Stomach (tissue), 4 donors: Measurements from ENCODE around the gene ARHGEF25.

ENCODE experiments used
- CTCF ChIP-seq, 7 experiments: fragments of 450-650 bp in 4 of 7; fragments of 200-600 bp in 3 of 7; sonication (generic) in 3 of 7; IDR thresholded peaks; one replicate each; pipeline ENCODE4 v1.5.1; 2016 to 2019; ENCODE audit warnings: antibody characterized with exemption in 7 of 7, control low read depth in 2 of 7, mild to moderate bottlenecking in 1 of 7
- EP300 ChIP-seq: sonication (generic); formaldehyde crosslinking; IDR thresholded peaks from one replicate; pipeline ENCODE4 v1.6.1; 2017; ENCODE audit warnings: antibody characterized with exemption
- POLR2A ChIP-seq, 4 donors: fragments of 450-650 bp; IDR thresholded peaks; one replicate each; pipeline ENCODE4 v1.6.1; 2016; ENCODE audit warnings: antibody characterized with exemption in 4 of 4, control low read depth in 2 of 4, mild to moderate bottlenecking in 1 of 4, moderate library complexity in 1 of 4
- POLR2AphosphoS5 ChIP-seq, 3 donors: sonication (generic); formaldehyde crosslinking; IDR thresholded peaks; one replicate each; pipeline ENCODE4 v1.6.1; 2016; ENCODE audit warnings: antibody characterized with exemption in 3 of 3

GRCh38 chr12:57614178-57614947, 3.1 kb downstream of the ARHGEF25 start:
- no peak for TF ChIP-seq POLR2AphosphoS5 (IDR thresholded peaks at IDR 0.05)
- TF ChIP-seq CTCF (IDR thresholded peaks at IDR 0.05): no peak
- no peak for TF ChIP-seq POLR2A (IDR thresholded peaks at IDR 0.05)
- TF ChIP-seq EP300: no peak
